Choroid plexus epithelial cell (primary cell): ENCODE measurements around the gene ELAVL1.
"Not testable (repeated sequence)": the region's sequence is repeated elsewhere in the genome, so short reads cannot be mapped to it uniquely, and the experiment has no call there.

ENCODE experiments used
- DNase-seq: peaks from one replicate; pipeline ENCODE4 v3.0.0-alpha.2; 2010; ENCODE audit warnings: low read depth
- H3K4me3 ChIP-seq: 2 replicates; pipeline ENCODE4 v1.5.1; 2011; ENCODE audit warnings: low read depth, mild to moderate bottlenecking, control low read depth, low read length, moderate library complexity
- TF ChIP-seq, protein P1 (sequence below): conservative IDR thresholded peaks from 2 replicates; pipeline ENCODE4 v1.5.1; 2011; ENCODE audit warnings: low read depth, mild to moderate bottlenecking, control low read depth, inconsistent platforms, low read length, moderate library complexity

The ELAVL1 gene

GRCh38 chr19:7918615-7919421 is 86.6 kb downstream of the ELAVL1 start:
- H3K4me3 ChIP-seq, result no peak overlapping the region
- TF ChIP-seq, protein P1, sequence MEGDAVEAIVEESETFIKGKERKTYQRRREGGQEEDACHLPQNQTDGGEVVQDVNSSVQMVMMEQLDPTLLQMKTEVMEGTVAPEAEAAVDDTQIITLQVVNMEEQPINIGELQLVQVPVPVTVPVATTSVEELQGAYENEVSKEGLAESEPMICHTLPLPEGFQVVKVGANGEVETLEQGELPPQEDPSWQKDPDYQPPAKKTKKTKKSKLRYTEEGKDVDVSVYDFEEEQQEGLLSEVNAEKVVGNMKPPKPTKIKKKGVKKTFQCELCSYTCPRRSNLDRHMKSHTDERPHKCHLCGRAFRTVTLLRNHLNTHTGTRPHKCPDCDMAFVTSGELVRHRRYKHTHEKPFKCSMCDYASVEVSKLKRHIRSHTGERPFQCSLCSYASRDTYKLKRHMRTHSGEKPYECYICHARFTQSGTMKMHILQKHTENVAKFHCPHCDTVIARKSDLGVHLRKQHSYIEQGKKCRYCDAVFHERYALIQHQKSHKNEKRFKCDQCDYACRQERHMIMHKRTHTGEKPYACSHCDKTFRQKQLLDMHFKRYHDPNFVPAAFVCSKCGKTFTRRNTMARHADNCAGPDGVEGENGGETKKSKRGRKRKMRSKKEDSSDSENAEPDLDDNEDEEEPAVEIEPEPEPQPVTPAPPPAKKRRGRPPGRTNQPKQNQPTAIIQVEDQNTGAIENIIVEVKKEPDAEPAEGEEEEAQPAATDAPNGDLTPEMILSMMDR, result no peak
- no peak for DNase-seq

DNA sequence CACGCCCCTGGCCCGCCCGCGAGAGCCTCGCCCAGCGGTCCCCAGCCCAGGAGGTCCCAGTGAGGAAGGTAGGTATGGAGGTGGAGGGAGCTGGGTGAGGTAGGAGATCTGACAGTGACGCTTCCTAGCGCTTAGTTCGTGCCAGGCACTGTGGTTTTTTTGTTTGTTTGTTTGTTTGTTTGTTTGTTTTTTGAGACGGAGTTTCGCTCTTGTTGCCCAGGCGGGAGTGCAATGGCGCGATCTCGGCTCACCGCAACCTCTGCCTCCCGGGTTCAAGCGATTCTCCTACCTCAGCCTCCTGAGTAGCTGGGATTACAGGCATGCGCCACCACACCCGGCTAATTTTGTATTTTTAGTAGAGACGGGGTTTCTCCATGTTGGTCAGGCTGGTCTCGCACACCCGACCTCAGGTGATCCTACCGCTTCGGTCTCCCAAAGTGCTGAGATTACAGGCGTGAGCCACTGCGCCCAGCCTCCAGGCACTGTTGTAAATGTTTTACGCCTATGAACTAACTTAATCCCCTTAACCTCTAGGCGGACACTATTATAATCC is 87.3 kb downstream of the ELAVL1 start:
- H3K4me3 ChIP-seq, result peak overlapping the region; percentile 34

GRCh38 chr19:7917267-7918061 is 88.0 kb downstream of the ELAVL1 start:
- peak; percentile 62 for DNase-seq
- TF ChIP-seq, protein P1, result peak; percentile 58
- peak overlapping the region; percentile 34 for H3K4me3 ChIP-seq

More for the DNA sequence above, 87.3 kb downstream of the ELAVL1 start:
- not testable (repeated sequence) for DNase-seq

- no peak overlapping the region for H3K4me3 ChIP-seq
- DNase-seq, result no peak
- TF ChIP-seq, protein P1, result no peak
Measured at GRCh38 chr19:7916955-7917266, 88.5 kb downstream of the ELAVL1 start.

DNA sequence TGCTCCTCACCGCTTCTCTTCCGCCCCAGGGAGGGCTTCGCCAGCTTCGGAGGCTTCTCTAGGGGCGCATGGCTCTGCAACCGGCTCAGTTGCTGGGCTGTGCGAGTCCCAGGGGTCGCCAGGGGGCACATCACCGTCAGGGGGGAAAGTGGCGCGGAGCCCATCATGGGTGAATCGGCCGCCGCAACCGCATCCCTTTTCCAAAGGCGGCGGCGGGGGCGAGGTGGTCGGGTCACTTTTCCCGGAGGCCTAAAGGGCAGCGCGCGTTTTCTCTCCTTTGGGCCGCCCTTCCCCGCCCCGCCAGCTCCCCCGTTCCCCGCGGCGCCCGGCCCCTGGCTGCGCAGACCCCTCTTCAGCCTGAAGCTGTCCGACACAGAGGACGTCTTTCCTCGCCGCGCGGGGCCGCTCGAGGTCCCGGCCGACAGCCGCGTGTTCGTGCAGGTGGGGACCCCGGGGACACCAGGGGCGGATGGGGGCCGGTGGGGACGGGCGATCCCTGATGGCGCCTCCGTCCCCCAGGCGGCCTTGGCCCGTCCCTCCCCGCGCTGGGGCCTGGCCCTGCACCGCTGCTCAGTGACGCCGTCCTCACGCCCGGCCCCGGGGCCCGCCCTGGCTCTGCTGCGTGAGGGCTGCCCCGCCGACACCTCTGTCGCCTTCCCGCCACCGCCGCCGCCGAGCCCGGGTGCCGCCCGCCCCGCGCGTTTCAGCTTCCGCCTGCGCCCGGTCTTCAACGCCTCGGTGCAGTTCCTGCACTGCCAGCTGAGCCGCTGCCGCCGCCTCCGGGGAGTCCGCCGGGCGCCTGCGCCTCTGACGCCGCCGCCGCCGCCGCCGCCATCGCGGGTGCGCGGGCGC is 89.1 kb downstream of the ELAVL1 start:
- no peak for DNase-seq
- TF ChIP-seq, protein P1, result no peak
- H3K4me3 ChIP-seq, result peak overlapping the region; percentile 17

- TF ChIP-seq, protein P1, result no peak
- DNase-seq, result no peak
- no peak overlapping the region for H3K4me3 ChIP-seq
Measured at GRCh38 chr19:7915250-7916102, 90.0 kb downstream of the ELAVL1 start.
